GM10266 (cell line): ENCODE results near the gene ASCL2.
"Not testable (repeated sequence)": the region's sequence is repeated elsewhere in the genome, so short reads cannot be mapped to it uniquely, and the experiment has no call there.

Source experiments
- DNase-seq: peaks from one replicate; pipeline ENCODE4 v3.0.0; 2012; ENCODE audit errors: extremely low spot score
- CTCF ChIP-seq: IDR thresholded peaks from 2 replicates; pipeline ENCODE4 v1.5.1; 2012; ENCODE audit warnings: mild to moderate bottlenecking, low read depth; ENCODE audit not compliant: control insufficient read depth, insufficient read depth; ENCODE audit errors: missing control alignments

The ASCL2 gene

GRCh38 chr11:2249189-2249916 is 21.0 kb downstream of the ASCL2 start:
- TF ChIP-seq CTCF = no peak
- DNase-seq = no peak

- DNase-seq = no peak
- TF ChIP-seq CTCF = no peak
These were observed 21.6 kb downstream of the ASCL2 start for GRCh38 chr11:2248762-2249161.

GRCh38 chr11:2248242-2248641 is 22.1 kb downstream of the ASCL2 start:
- TF ChIP-seq CTCF = no peak
- DNase-seq = no peak

GRCh38 chr11:2247496-2247895 is 22.9 kb downstream of the ASCL2 start:
- TF ChIP-seq CTCF = no peak
- no peak for DNase-seq

GRCh38 chr11:2240834-2241233 is 29.6 kb downstream of the ASCL2 start:
- no peak for DNase-seq
- TF ChIP-seq CTCF = no peak

- TF ChIP-seq CTCF = no peak
- no peak for DNase-seq
These were observed 32.7 kb downstream of the ASCL2 start for GRCh38 chr11:2237457-2238238.

GRCh38 chr11:2236381-2237134 is 33.8 kb downstream of the ASCL2 start:
- not testable (repeated sequence) for DNase-seq
